ENCODE measurements around the gene PYY.
"Not testable (repeated sequence)": the region's sequence is repeated elsewhere in the genome, so short reads cannot be mapped to it uniquely, and the experiment has no call there.

Gene PYY

GRCh38 chr17:43953746-43954145 is at the start of gene PYY:
Gene PYY (minus strand): TSS chr17:43953940. CDS start chr17:43953483, 457 bp downstream.
- no peak for DNase-seq (ENCODE audit: low read depth, low spot score)
- H3K27ac ChIP-seq, result no peak within 1 kb of the TSS

- DNase-seq (ENCODE audit: low read depth, low spot score), result peak; percentile 44
These were observed 48.6 kb upstream of the PYY start for GRCh38 chr17:44002141-44002848.

GRCh38 chr17:44001461-44001920 is 47.8 kb upstream of the PYY start:
- peak overlapping the region; percentile 86 for H3K27ac ChIP-seq
- DNase-seq (ENCODE audit: low read depth, low spot score), result no peak

More at GRCh38 chr17:44002141-44002848, 48.6 kb upstream of the PYY start:
- peak overlapping the region; percentile 86 for H3K27ac ChIP-seq

- DNase-seq (ENCODE audit: low read depth, low spot score), result no peak
- H3K27ac ChIP-seq, result no peak overlapping the region
These were observed 47.2 kb upstream of the PYY start for GRCh38 chr17:44000871-44001460.

- no peak for DNase-seq (ENCODE audit: low read depth, low spot score)
These were observed 46.6 kb upstream of the PYY start for GRCh38 chr17:44000141-44000860.

GRCh38 chr17:43999024-43999423 is 45.3 kb upstream of the PYY start:
- H3K27ac ChIP-seq, result no peak overlapping the region
- no peak for DNase-seq (ENCODE audit: low read depth, low spot score)

More at GRCh38 chr17:44000141-44000860, 46.6 kb upstream of the PYY start:
- no peak overlapping the region for H3K27ac ChIP-seq

GRCh38 chr17:43998552-43998951 is 44.8 kb upstream of the PYY start:
- DNase-seq (ENCODE audit: low read depth, low spot score), result no peak
- H3K27ac ChIP-seq, result no peak overlapping the region

GRCh38 chr17:43997180-43997579 is 43.4 kb upstream of the PYY start:
- DNase-seq (ENCODE audit: low read depth, low spot score); H3K27ac ChIP-seq: not testable (repeated sequence)

GRCh38 chr17:43995150-43995471 is 41.4 kb upstream of the PYY start:
- H3K27ac ChIP-seq, result no peak overlapping the region
- no peak for DNase-seq (ENCODE audit: low read depth, low spot score)

- no peak for DNase-seq (ENCODE audit: low read depth, low spot score)
- no peak overlapping the region for H3K27ac ChIP-seq
These were observed 40.8 kb upstream of the PYY start for GRCh38 chr17:43994272-43995149.

- DNase-seq (ENCODE audit: low read depth, low spot score), result no peak
- no peak overlapping the region for H3K27ac ChIP-seq
These were observed 38.9 kb upstream of the PYY start for GRCh38 chr17:43992641-43993040.

GRCh38 chr17:43988301-43988700 is 34.6 kb upstream of the PYY start:
- DNase-seq (ENCODE audit: low read depth, low spot score), result no peak
- H3K27ac ChIP-seq, result no peak overlapping the region

GRCh38 chr17:43987131-43988021 is 33.6 kb upstream of the PYY start:
- no peak overlapping the region for H3K27ac ChIP-seq
- no peak for DNase-seq (ENCODE audit: low read depth, low spot score)

- H3K27ac ChIP-seq, result no peak overlapping the region
- DNase-seq (ENCODE audit: low read depth, low spot score), result no peak
These were observed 32.7 kb upstream of the PYY start for GRCh38 chr17:43986225-43986981.

- H3K27ac ChIP-seq, result no peak overlapping the region
- no peak for DNase-seq (ENCODE audit: low read depth, low spot score)
These were observed 30.8 kb upstream of the PYY start for GRCh38 chr17:43984521-43984920.

GRCh38 chr17:43983515-43984411 is 30.0 kb upstream of the PYY start:
- H3K27ac ChIP-seq, result no peak overlapping the region
- no peak for DNase-seq (ENCODE audit: low read depth, low spot score)

GRCh38 chr17:43983196-43983514 is 29.4 kb upstream of the PYY start:
- DNase-seq (ENCODE audit: low read depth, low spot score), result no peak
- H3K27ac ChIP-seq, result no peak overlapping the region

GRCh38 chr17:43982171-43982570 is 28.4 kb upstream of the PYY start:
- H3K27ac ChIP-seq, result no peak overlapping the region
- no peak for DNase-seq (ENCODE audit: low read depth, low spot score)

All from epithelial cell of prostate (primary cell).